Stimulated activated CD8-positive, alpha-beta memory T cell treated with anti-CD3 and anti-CD28 coated beads, Interleukin-4, amount 100 ng/mL, for 24 hours (primary cell): ENCODE data around the gene NLK.
"Not testable (repeated sequence)": the region's sequence is repeated elsewhere in the genome, so short reads cannot be mapped to it uniquely, and the experiment has no call there.

Source experiments
- DNase-seq: peaks from one replicate; pipeline ENCODE4 v3.0.0-alpha.2; 2020; ENCODE audit warnings: low read depth

Gene NLK

GRCh38 chr17:28042657-28042720, at the start of gene NLK:
NLK (plus strand) TSS chr17:28042677; CDS start chr17:28042874, 197 bp downstream.
- no peak for DNase-seq

GRCh38 chr17:27993161-27993695, 49.2 kb upstream of the NLK start:
- DNase-seq: no peak

- no peak for DNase-seq
Measured at GRCh38 chr17:27993723-27994310, 48.7 kb upstream of the NLK start.

- no peak for DNase-seq
Measured at GRCh38 chr17:27994586-27994985, 47.9 kb upstream of the NLK start.

GRCh38 chr17:27995554-27995953, 46.9 kb upstream of the NLK start:
- DNase-seq: no peak

- DNase-seq: no peak
Measured at GRCh38 chr17:27996202-27997043, 46.1 kb upstream of the NLK start.

- no peak for DNase-seq
Measured at GRCh38 chr17:27997044-27997401, 45.5 kb upstream of the NLK start.

- no peak for DNase-seq
Measured at GRCh38 chr17:27997522-27997921, 45.0 kb upstream of the NLK start.

- no peak for DNase-seq
Measured at GRCh38 chr17:28001149-28001548, 41.3 kb upstream of the NLK start.

- no peak for DNase-seq
Measured at GRCh38 chr17:28004344-28004743, 38.1 kb upstream of the NLK start.

GRCh38 chr17:28007925-28008324, 34.6 kb upstream of the NLK start:
- not testable (repeated sequence) for DNase-seq

- no peak for DNase-seq
Measured at GRCh38 chr17:28008513-28008912, 34.0 kb upstream of the NLK start.

- no peak for DNase-seq
Measured at GRCh38 chr17:28010406-28010805, 32.1 kb upstream of the NLK start.

- no peak for DNase-seq
Measured at GRCh38 chr17:28018439-28019070, 23.9 kb upstream of the NLK start.

- no peak for DNase-seq
Measured at GRCh38 chr17:28020515-28020914, 22.0 kb upstream of the NLK start.

GRCh38 chr17:28029044-28029443, 13.4 kb upstream of the NLK start:
- no peak for DNase-seq

GRCh38 chr17:28030386-28030785, 12.1 kb upstream of the NLK start:
- DNase-seq: no peak

- no peak for DNase-seq
Measured at GRCh38 chr17:28031174-28031573, 11.3 kb upstream of the NLK start.

- DNase-seq: no peak
Measured at GRCh38 chr17:28033972-28034714, 8.3 kb upstream of the NLK start.

GRCh38 chr17:28035452-28035851, 7.0 kb upstream of the NLK start:
- not testable (repeated sequence) for DNase-seq

GRCh38 chr17:28035884-28036283, 6.6 kb upstream of the NLK start:
- not testable (repeated sequence) for DNase-seq

- no peak for DNase-seq
Measured at GRCh38 chr17:28038802-28039201, 3.7 kb upstream of the NLK start.

GRCh38 chr17:28039251-28039650, 3.2 kb upstream of the NLK start:
- no peak for DNase-seq
